H1 (cell line): ENCODE data around the gene AP5S1. TPM values are rescaled to one million over a fixed set of nuclear protein-coding genes. Genes with fewer than 3 reads are reported as not detected.

Experiments used
- CTCF ChIA-PET: fragments of 300-600 bp; sonication (Branson Sonifier 250); formaldehyde crosslinking; loops from one replicate; lab custom pipeline; 2021; ENCODE audit not compliant: partially characterized antibody; lab: Charles Lee
- POLR2A ChIA-PET: fragments of 300-600 bp; sonication (Branson Sonifier 250); formaldehyde crosslinking; loops from one replicate; lab custom pipeline; 2021; ENCODE audit warnings: inconsistent platforms; ENCODE audit not compliant: partially characterized antibody; lab: Charles Lee
- DNase-seq, 2 experiments: peaks; one replicate each; pipeline versions ENCODE4 v3.0.0 to v3.0.0-alpha.2; 2010 to 2022; ENCODE audit warnings: low spot score in 2 of 2, low read depth in 1 of 2, mixed read lengths in 1 of 2
- FAIRE-seq: peaks from 2 replicates; lab custom pipeline; 2011; peaks lifted over from hg19 to GRCh38; lab: Jason Lieb, UNC
- H2AFZ ChIP-seq: 2 replicates; pipeline ENCODE4 v1.8.1; 2012; ENCODE audit warnings: low read length, inconsistent platforms
- H2AK5ac ChIP-seq: 2 replicates; pipeline ENCODE4 v1.6.1; 2013; ENCODE audit warnings: low read depth, low read length
- H2BK120ac ChIP-seq: replicated peaks from 2 replicates; pipeline ENCODE3; 2013; ENCODE audit warnings: low read depth, low read length, inconsistent platforms
- H2BK12ac ChIP-seq: 2 replicates; pipeline ENCODE4 v1.6.1; 2013; ENCODE audit warnings: low read depth, low read length
- H2BK15ac ChIP-seq: 2 replicates; pipeline ENCODE4 v1.6.1; 2013; ENCODE audit warnings: low read length
- H2BK20ac ChIP-seq: 2 replicates; pipeline ENCODE4 v1.6.1; 2013; ENCODE audit warnings: low read length
- H2BK5ac ChIP-seq: 2 replicates; pipeline ENCODE4 v1.6.1; 2013; ENCODE audit warnings: low read depth, low read length
- H3K14ac ChIP-seq: 2 replicates; pipeline ENCODE4 v1.6.1; 2013; ENCODE audit warnings: inconsistent platforms; ENCODE audit not compliant: insufficient read length
- H3K18ac ChIP-seq: 2 replicates; pipeline ENCODE4 v1.6.1; 2013; ENCODE audit warnings: low read length; ENCODE audit errors: extremely low read depth
- H3K23ac ChIP-seq: 2 replicates; pipeline ENCODE4 v1.6.1; 2013; ENCODE audit warnings: inconsistent platforms; ENCODE audit not compliant: insufficient read length
- H3K23me2 ChIP-seq: 2 replicates; pipeline ENCODE4 v1.6.1; 2013; ENCODE audit warnings: low read depth, low read length
- H3K27ac ChIP-seq: 2 replicates; pipeline ENCODE4 v1.6.1; 2011; ENCODE audit warnings: low read depth, low read length, inconsistent platforms
- H3K27me3 ChIP-seq, 4 experiments: replicated peaks in 1 of 4; 1 replicate in 1 of 4; 2 replicates in 3 of 4; pipeline versions ENCODE4 v1.6.1 to v1.8.1; 2011 to 2013; ENCODE audit warnings: low read length in 3 of 4, mild to moderate bottlenecking in 3 of 4, inconsistent platforms in 2 of 4, mixed read lengths in 2 of 4, moderate library complexity in 1 of 4; ENCODE audit not compliant: control insufficient read depth in 3 of 4, insufficient read depth in 3 of 4; ENCODE audit errors: extremely low read depth in 1 of 4
- H3K36me3 ChIP-seq, 4 experiments: 2 replicates each; pipeline versions ENCODE4 v1.6.1 to v1.8.1; 2011 to 2013; ENCODE audit warnings: mild to moderate bottlenecking in 4 of 4, low read length in 3 of 4, moderate library complexity in 2 of 4, control low read depth in 1 of 4, inconsistent platforms in 1 of 4; ENCODE audit not compliant: insufficient read depth in 4 of 4, control insufficient read depth in 2 of 4
- H3K4ac ChIP-seq: replicated peaks from 2 replicates; pipeline ENCODE3; 2013; ENCODE audit warnings: low read length, low read depth, mixed read lengths, inconsistent platforms; ENCODE audit not compliant: insufficient read length
- H3K4me1 ChIP-seq, 4 experiments: replicated peaks in 1 of 4; 1 replicate in 1 of 4; 2 replicates in 3 of 4; pipeline versions ENCODE4 v1.6.1 to v1.8.1; 2011 to 2013; ENCODE audit warnings: low read length in 3 of 4, inconsistent platforms in 2 of 4, mixed read lengths in 1 of 4; ENCODE audit not compliant: insufficient read depth in 4 of 4, control insufficient read depth in 3 of 4
- H3K4me2 ChIP-seq, 2 experiments: 2 replicates each; pipeline versions ENCODE4 v1.6.1 to v1.8.1; 2011 to 2013; ENCODE audit warnings: low read depth in 2 of 2, low read length in 2 of 2, control low read depth in 1 of 2, inconsistent platforms in 1 of 2, mild to moderate bottlenecking in 1 of 2; ENCODE audit not compliant: insufficient read depth in 1 of 2
- H3K4me3 ChIP-seq, 4 experiments: fragments of 200-600, 300-600 bp in 1 of 4; sonication (generic), shearing (Covaris generic), sonication (Bioruptor Twin) in 1 of 4; 2 replicates each; pipeline versions ENCODE4 v1.5.1 to v1.8.1; 2011 to 2016; ENCODE audit warnings: low read length in 4 of 4, low read depth in 3 of 4, control low read depth in 2 of 4, inconsistent platforms in 2 of 4, mild to moderate bottlenecking in 2 of 4, mixed read lengths in 1 of 4, moderate library complexity in 1 of 4; ENCODE audit not compliant: insufficient read depth in 2 of 4; ENCODE audit errors: extremely low read depth in 1 of 4
- H3K56ac ChIP-seq: replicated peaks from 2 replicates; pipeline ENCODE3; 2013; ENCODE audit warnings: low read depth, mild to moderate bottlenecking, mixed read lengths, low read length, inconsistent platforms; ENCODE audit not compliant: insufficient read length
- H3K79me1 ChIP-seq: 2 replicates; pipeline ENCODE4 v1.6.1; 2013; ENCODE audit warnings: low read depth, low read length, control low read depth
- H3K79me2 ChIP-seq, 2 experiments: 2 replicates each; pipeline versions ENCODE4 v1.6.1 to v1.8.1; 2012 to 2013; ENCODE audit warnings: low read length in 2 of 2, mild to moderate bottlenecking in 2 of 2, inconsistent platforms in 1 of 2; ENCODE audit not compliant: insufficient read depth in 2 of 2, control insufficient read depth in 1 of 2
- H3K9ac ChIP-seq, 4 experiments: replicated peaks in 1 of 4; 1 replicate in 1 of 4; 2 replicates in 3 of 4; pipeline versions ENCODE4 v1.6.1 to v1.8.1; 2011 to 2013; ENCODE audit warnings: low read depth in 3 of 4, low read length in 3 of 4, control low read depth in 2 of 4, mild to moderate bottlenecking in 2 of 4, moderate library complexity in 2 of 4, inconsistent platforms in 1 of 4; ENCODE audit errors: extremely low read depth in 1 of 4
- H3K9me3 ChIP-seq, 2 experiments: 2 replicates each; pipeline versions ENCODE4 v1.6.1 to v1.8.1; 2012 to 2013; ENCODE audit warnings: mild to moderate bottlenecking in 2 of 2, moderate library complexity in 2 of 2, control low read depth in 1 of 2, inconsistent platforms in 1 of 2, low read depth in 1 of 2, low read length in 1 of 2, mixed read lengths in 1 of 2; ENCODE audit not compliant: insufficient read depth in 2 of 2
- H4K20me1 ChIP-seq, 2 experiments: replicated peaks in 1 of 2; 2 replicates each; pipeline versions ENCODE3 to v1.8.1; 2011 to 2013; ENCODE audit warnings: inconsistent platforms in 2 of 2, low read length in 2 of 2, mild to moderate bottlenecking in 1 of 2; ENCODE audit not compliant: insufficient read depth in 2 of 2, control insufficient read depth in 1 of 2
- H4K5ac ChIP-seq: 2 replicates; pipeline ENCODE4 v1.6.1; 2013; ENCODE audit warnings: low read length, low read depth, mixed read lengths, inconsistent platforms; ENCODE audit not compliant: insufficient read length
- H4K8ac ChIP-seq: 2 replicates; pipeline ENCODE4 v1.8.0; 2013; ENCODE audit warnings: mild to moderate bottlenecking, moderate library complexity, low read length, inconsistent platforms; ENCODE audit not compliant: insufficient read depth; ENCODE audit errors: extremely low read depth
- H4K91ac ChIP-seq: replicated peaks from 2 replicates; pipeline ENCODE3; 2013; ENCODE audit warnings: low read length, mixed read lengths, inconsistent platforms; ENCODE audit not compliant: insufficient read length
- WGBS, 2 experiments: shearing (Covaris generic) in 1 of 2; methylation state at CpG; one replicate each; pipeline versions ENCODE4 v1.1.6 to v1.1.7; 2013 to 2015; ENCODE audit warnings: low lambda C conversion rate in 2 of 2, mixed read lengths in 2 of 2, inconsistent platforms in 1 of 2, low coverage in 1 of 2, missing lambda C conversion rate in 1 of 2; ENCODE audit not compliant: insufficient replicate concordance in 2 of 2, insufficient coverage in 1 of 2, insufficient read length in 1 of 2; ENCODE audit errors: extremely low coverage in 1 of 2, missing lambda C conversion rate in 1 of 2; 5-methylcytosine and 5-hydroxymethylcytosine counted together
- polyA plus RNA-seq, 7 experiments: library from polyadenylated mRNA; depleted of rRNA in 3 of 7; stranded (reverse) in 5 of 7; unstranded in 2 of 7; fragments of >200 nt in 5 of 7; fragments of 200-250 nt in 2 of 7; gene quantifications; 1 replicate in 5 of 7; 2 replicates in 1 of 7; 4 replicates in 1 of 7; pipeline versions ENCODE4 v1.2.1 to v1.2.3, GENCODE V29; 2011 to 2013; ENCODE audit warnings: missing spikeins in 2 of 7, mixed read lengths in 2 of 7
- total RNA-seq: library from RNA; stranded (reverse); fragmentation: NEBNext Ultra II Directional; extraction: Animal tissue kit (Norgen Biotek cat#: 25700); gene quantifications from 2 replicates; pipeline ENCODE4 v1.2.1, GENCODE V29; 2021

Gene AP5S1
- total and polyA plus RNA-seq, 2 of the 8 experiments (the other 6 are each of a cell fraction or from before 2014, with no cell fraction given), result 3.3 to 3.7 TPM

GRCh38 chr20:3826420-3826819 is 6.1 kb downstream of the AP5S1 start:
- Histone ChIP-seq H2BK120ac (no peak overlapping the region), H3K23ac (no peak overlapping the region), H2AK5ac (no peak overlapping the region), H3K23me2 (no peaks in the 10 kb centered on the region), H2BK12ac (no peak overlapping the region), H3K4me2 (no peak overlapping the region), H4K5ac (no peak overlapping the region), H3K4me3 (no peak overlapping the region), H3K18ac (no peak overlapping the region), H3K79me1 (no peaks in the 10 kb centered on the region), H3K9ac (no peak overlapping the region), H3K14ac (no peak overlapping the region), H3K4me1 (peaks cover 0 to 2% (median under 1%) of the 10 kb centered on the region in 4 experiments; a peak in 1 of 7 replicates), H4K91ac (no peak overlapping the region), H3K79me2 (no peaks in the 10 kb centered on the region), H3K27me3 (no peaks in the 10 kb centered on the region), H3K27ac (no peak overlapping the region), H3K56ac (no peak overlapping the region), H3K36me3 (no peaks in the 10 kb centered on the region), H2AFZ (no peak overlapping the region), H4K20me1 (no peaks in the 10 kb centered on the region), H4K8ac (no peak overlapping the region), H2BK5ac (no peak overlapping the region), H3K4ac (no peak overlapping the region), H2BK20ac (no peak overlapping the region), H3K9me3 (no peaks in the 10 kb centered on the region), H2BK15ac (no peak overlapping the region)
- 85% methylated on average over 4 of the region's 4 CpGs; no CpG with 5 or more reads in 1 of the 2 experiments for whole genome bisulfite sequencing, 2 experiments
- DNase-seq, result no peak
- FAIRE-seq, result no peak
- ChIA-PET CTCF (interaction anchor here (0.5 to 4.7 kb wide), 7 partner anchors 8 to 84 kb away, joined by 3 to 35 read pairs (median 4); no protein-coding TSS in a partner anchor), POLR2A (interaction anchor here (0.8 to 2.8 kb wide), 3 partner anchors 16 to 45 kb away, joined by 3 to 10 read pairs (median 5); no protein-coding TSS in a partner anchor)
